ENCODE measurements around the gene RAD51.
A peak's percentile ranks its signal among the peaks of the same experiment; 100 is the strongest.

RAD51 gene

GRCh38 chr15:40702077-40702476 lies 7.1 kb downstream of the RAD51 start:
- Histone ChIP-seq H3K27ac (ENCODE audit: poor library complexity, severe bottlenecking) (no peak overlapping the region), H3K36me3 (ENCODE audit: low read depth) (peaks cover 97% of the 10 kb centered on the region)
- peak; percentile 43 for TF ChIP-seq CTCF (IDR thresholded peaks at IDR 0.05; ENCODE audit: poor library complexity, severe bottlenecking)

GRCh38 chr15:40706121-40706520 lies 11.1 kb downstream of the RAD51 start:
- Histone ChIP-seq H3K27me3 (ENCODE audit: insufficient read depth, poor library complexity, severe bottlenecking) (no peaks in the 10 kb centered on the region), H3K36me3 (ENCODE audit: low read depth) (peaks cover 95% of the 10 kb centered on the region), H3K9me3 (ENCODE audit: severe bottlenecking) (no peaks in the 10 kb centered on the region), H3K4me3 (ENCODE audit: severe bottlenecking) (no peak overlapping the region), H3K27ac (ENCODE audit: poor library complexity, severe bottlenecking) (no peak overlapping the region), H3K4me1 (ENCODE audit: insufficient read depth, poor library complexity, severe bottlenecking) (no peaks in the 10 kb centered on the region)
- DNase-seq (ENCODE audit: low spot score) (no peak), ATAC-seq (ENCODE audit: low read depth) (no peak)
- no peak for TF ChIP-seq CTCF (IDR thresholded peaks at IDR 0.05; ENCODE audit: poor library complexity, severe bottlenecking)

More at GRCh38 chr15:40702077-40702476, 7.1 kb downstream of the RAD51 start:
- Histone ChIP-seq H3K4me1 (ENCODE audit: insufficient read depth, poor library complexity, severe bottlenecking) (no peaks in the 10 kb centered on the region), H3K9me3 (ENCODE audit: severe bottlenecking) (no peaks in the 10 kb centered on the region), H3K4me3 (ENCODE audit: severe bottlenecking) (no peak overlapping the region), H3K27me3 (ENCODE audit: insufficient read depth, poor library complexity, severe bottlenecking) (no peaks in the 10 kb centered on the region)
- DNase-seq (ENCODE audit: low spot score) (no peak), ATAC-seq (ENCODE audit: low read depth) (no peak)

GRCh38 chr15:40714144-40714543 lies 19.2 kb downstream of the RAD51 start:
- TF ChIP-seq CTCF (IDR thresholded peaks at IDR 0.05; ENCODE audit: poor library complexity, severe bottlenecking) = no peak
- H3K9me3 ChIP-seq (ENCODE audit: severe bottlenecking) = no peaks in the 10 kb centered on the region
- no peak for DNase-seq (ENCODE audit: low spot score)
- peaks cover 81% of the 10 kb centered on the region for H3K36me3 ChIP-seq (ENCODE audit: low read depth)
- H3K4me1 ChIP-seq (ENCODE audit: insufficient read depth, poor library complexity, severe bottlenecking) = no peaks in the 10 kb centered on the region
- ATAC-seq (ENCODE audit: low read depth) = no peak
- no peaks in the 10 kb centered on the region for H3K27me3 ChIP-seq (ENCODE audit: insufficient read depth, poor library complexity, severe bottlenecking)
- H3K27ac ChIP-seq (ENCODE audit: poor library complexity, severe bottlenecking) = no peak overlapping the region
- no peak overlapping the region for H3K4me3 ChIP-seq (ENCODE audit: severe bottlenecking)

GRCh38 chr15:40716165-40716564 lies 21.2 kb downstream of the RAD51 start:
- no peaks in the 10 kb centered on the region for H3K9me3 ChIP-seq (ENCODE audit: severe bottlenecking)
- TF ChIP-seq CTCF (IDR thresholded peaks at IDR 0.05; ENCODE audit: poor library complexity, severe bottlenecking) = no peak
- no peaks in the 10 kb centered on the region for H3K4me1 ChIP-seq (ENCODE audit: insufficient read depth, poor library complexity, severe bottlenecking)
- no peak overlapping the region for H3K4me3 ChIP-seq (ENCODE audit: severe bottlenecking)
- H3K36me3 ChIP-seq (ENCODE audit: low read depth) = peaks cover 85% of the 10 kb centered on the region
- no peaks in the 10 kb centered on the region for H3K27me3 ChIP-seq (ENCODE audit: insufficient read depth, poor library complexity, severe bottlenecking)
- ATAC-seq (ENCODE audit: low read depth) = no peak
- H3K27ac ChIP-seq (ENCODE audit: poor library complexity, severe bottlenecking) = no peak overlapping the region
- DNase-seq (ENCODE audit: low spot score) = no peak

- TF ChIP-seq CTCF (IDR thresholded peaks at IDR 0.05; ENCODE audit: poor library complexity, severe bottlenecking) = no peak
- Histone ChIP-seq H3K9me3 (ENCODE audit: severe bottlenecking) (no peaks in the 10 kb centered on the region), H3K4me1 (ENCODE audit: insufficient read depth, poor library complexity, severe bottlenecking) (no peaks in the 10 kb centered on the region), H3K36me3 (ENCODE audit: low read depth) (peaks cover 76% of the 10 kb centered on the region), H3K27me3 (ENCODE audit: insufficient read depth, poor library complexity, severe bottlenecking) (no peaks in the 10 kb centered on the region), H3K4me3 (ENCODE audit: severe bottlenecking) (no peak overlapping the region), H3K27ac (ENCODE audit: poor library complexity, severe bottlenecking) (no peak overlapping the region)
- ATAC-seq (ENCODE audit: low read depth) (peak; percentile 35; the same call in 1 of the 3 replicates), DNase-seq (ENCODE audit: low spot score) (no peak)
These were observed 26.7 kb downstream of the RAD51 start for GRCh38 chr15:40721701-40722100.
